HFF-Myc (cell line): Measurements from ENCODE around the gene XDH.
A peak's percentile ranks its signal among the peaks of the same experiment; 100 is the strongest.

Experiments
- DNase-seq: peaks from one replicate; pipeline ENCODE4 v3.0.0-alpha.2; 2011; ENCODE audit warnings: low read depth; ENCODE audit errors: extremely low read depth
- H3K4me3 ChIP-seq: replicated peaks from 2 replicates; pipeline ENCODE4 v1.5.1; 2011; ENCODE audit warnings: low read depth, mild to moderate bottlenecking, control low read depth, low read length
- CTCF ChIP-seq: IDR thresholded peaks from 2 replicates; pipeline ENCODE4 v1.5.1; 2012; ENCODE audit warnings: mild to moderate bottlenecking, low read depth, low read length, control low read depth; ENCODE audit errors: missing control alignments

XDH gene

DNA sequence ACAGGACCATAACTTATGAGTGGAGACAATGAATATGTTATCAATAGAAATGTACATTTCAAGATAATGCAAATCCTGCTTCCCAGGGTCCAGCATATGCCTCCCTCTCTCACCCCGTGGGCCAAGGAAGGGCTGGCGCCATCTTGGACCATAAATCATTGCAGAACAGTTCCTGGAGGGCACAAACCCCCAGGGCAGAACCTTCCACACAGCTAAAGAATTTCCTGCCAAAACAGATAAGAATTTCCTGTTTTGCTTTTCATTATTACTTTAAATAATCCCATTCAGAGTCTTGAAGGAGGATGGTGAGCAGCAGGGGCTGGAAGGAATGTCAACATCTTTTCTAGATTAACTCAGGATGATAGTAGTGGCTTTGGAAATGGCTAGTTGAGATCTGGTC lies 126.9 kb downstream of the XDH start:
- no peak for TF ChIP-seq CTCF
- peak; percentile 36 for DNase-seq
- no peak overlapping the region for H3K4me3 ChIP-seq

- H3K4me3 ChIP-seq = no peak overlapping the region
- no peak for DNase-seq
- no peak for TF ChIP-seq CTCF
Measured at GRCh38 chr2:31286961-31287550, 127.5 kb downstream of the XDH start.

DNA sequence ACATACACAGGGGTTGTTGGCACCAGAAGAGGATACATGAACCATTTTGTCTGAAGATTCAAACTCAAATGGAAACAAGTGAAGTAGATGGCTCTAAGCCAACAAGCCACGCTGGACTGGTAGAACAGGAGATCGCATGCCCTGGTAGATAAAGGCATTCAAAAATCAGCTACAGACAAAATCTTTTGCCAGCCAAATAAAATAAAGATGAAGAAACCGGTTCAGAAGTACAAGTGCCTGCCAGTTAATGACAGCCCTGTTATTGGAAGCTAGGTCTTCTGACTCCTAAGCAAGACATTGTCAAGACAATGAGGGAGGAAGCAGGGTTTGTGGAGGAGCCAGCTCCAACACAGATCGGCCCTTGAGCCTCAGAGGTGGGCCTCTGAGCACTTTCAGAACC lies 128.3 kb downstream of the XDH start:
- H3K4me3 ChIP-seq = no peak overlapping the region

More for the DNA sequence above, 128.3 kb downstream of the XDH start:
- no peak for DNase-seq
- no peak for TF ChIP-seq CTCF
